HG02938 (cell line): ENCODE results near the gene RNPS1.
"Not testable (repeated sequence)": the region's sequence is repeated elsewhere in the genome, so short reads cannot be mapped to it uniquely, and the experiment has no call there.

Experiments
- ATAC-seq: cut with Tn5 transposase; IDR thresholded peaks from one replicate; pipeline ENCODE4 v1.9.1; 2021; ENCODE audit warnings: mild to moderate bottlenecking, moderate library complexity; ENCODE audit not compliant: unreplicated experiment

Gene RNPS1

GRCh38 chr16:2258530-2258929 is 9.4 kb downstream of the RNPS1 start:
- not testable (repeated sequence) for ATAC-seq

- ATAC-seq = no peak
These were observed 10.2 kb downstream of the RNPS1 start for GRCh38 chr16:2257726-2258125.

- no peak for ATAC-seq
These were observed 11.3 kb downstream of the RNPS1 start for GRCh38 chr16:2256531-2257140.

- no peak for ATAC-seq
These were observed 14.6 kb downstream of the RNPS1 start for GRCh38 chr16:2253293-2253692.

- no peak for ATAC-seq
These were observed 15.1 kb downstream of the RNPS1 start for GRCh38 chr16:2252806-2253148.

GRCh38 chr16:2251296-2252111 is 16.4 kb downstream of the RNPS1 start, which contains the start of gene ECI1:
Gene ECI1 (minus strand): TSS chr16:2251587. CDS start chr16:2251566, 21 bp downstream.
- peak; percentile 82 for ATAC-seq

- ATAC-seq = peak; percentile 2
These were observed 17.2 kb downstream of the RNPS1 start for GRCh38 chr16:2250652-2251295.

GRCh38 chr16:2246301-2246885 is 21.5 kb downstream of the RNPS1 start:
- no peak for ATAC-seq

GRCh38 chr16:2244926-2245795 is 22.8 kb downstream of the RNPS1 start:
- no peak for ATAC-seq

GRCh38 chr16:2244301-2244700 is 23.6 kb downstream of the RNPS1 start:
- ATAC-seq = no peak

GRCh38 chr16:2243781-2244180 is 24.1 kb downstream of the RNPS1 start:
- no peak for ATAC-seq

GRCh38 chr16:2243031-2243528 is 24.8 kb downstream of the RNPS1 start:
- ATAC-seq = no peak

- no peak for ATAC-seq
These were observed 25.3 kb downstream of the RNPS1 start for GRCh38 chr16:2242598-2242997.

- ATAC-seq = not testable (repeated sequence)
These were observed 27.6 kb downstream of the RNPS1 start for GRCh38 chr16:2240331-2240730.

GRCh38 chr16:2238838-2239675 is 28.9 kb downstream of the RNPS1 start:
- ATAC-seq = no peak

- no peak for ATAC-seq
These were observed 29.6 kb downstream of the RNPS1 start for GRCh38 chr16:2238150-2238837.

- no peak for ATAC-seq
These were observed 30.3 kb downstream of the RNPS1 start for GRCh38 chr16:2237493-2238149.

- no peak for ATAC-seq
These were observed 30.8 kb downstream of the RNPS1 start for GRCh38 chr16:2237102-2237482.
